MM.1S (cell line): Measurements from ENCODE around the gene KCNMA1.

Experiments used
- DNase-seq: peaks from one replicate; pipeline ENCODE4 v3.0.0-alpha.2; 2015
- H2AFZ ChIP-seq: fragments of 300-600 bp; sonication (generic); 2 replicates; pipeline ENCODE4 v1.6.0; 2016; ENCODE audit warnings: antibody characterized with exemption, low read length
- H3F3A ChIP-seq: fragments of 300-600 bp; sonication (generic); 2 replicates; pipeline ENCODE4 v1.6.1; 2016; ENCODE audit warnings: mild to moderate bottlenecking, antibody characterized with exemption, low read length, moderate library complexity, mixed read lengths; ENCODE audit not compliant: insufficient read depth
- H3K27ac ChIP-seq: fragments of 300-600 bp; sonication (generic); 2 replicates; pipeline ENCODE4 v1.5.1; 2016; ENCODE audit warnings: mild to moderate bottlenecking, low read length
- H3K27me3 ChIP-seq: fragments of 300-600 bp; sonication (generic); replicated peaks from 2 replicates; pipeline ENCODE4 v1.6.0; 2016; ENCODE audit warnings: low read length; ENCODE audit not compliant: insufficient read depth
- H3K36me3 ChIP-seq: fragments of 300-600 bp; sonication (generic); replicated peaks from 2 replicates; pipeline ENCODE4 v1.6.1; 2016; ENCODE audit warnings: mild to moderate bottlenecking, low read length, mixed read lengths; ENCODE audit not compliant: insufficient read depth
- H3K4me1 ChIP-seq: fragments of 300-600 bp; sonication (generic); 2 replicates; pipeline ENCODE4 v1.6.1; 2016; ENCODE audit warnings: low read length, mixed read lengths
- H3K4me2 ChIP-seq: fragments of 300-600 bp; sonication (generic); 2 replicates; pipeline ENCODE4 v1.6.0; 2016; ENCODE audit warnings: low read depth, low read length
- H3K4me3 ChIP-seq: fragments of 300-600 bp; sonication (generic); 2 replicates; pipeline ENCODE4 v1.5.1; 2016; ENCODE audit warnings: low read length, mixed read lengths
- H3K79me2 ChIP-seq: fragments of 300-600 bp; sonication (generic); 2 replicates; pipeline ENCODE4 v1.6.1; 2016; ENCODE audit warnings: mixed run types, low read length, mixed read lengths
- H3K9ac ChIP-seq: fragments of 300-600 bp; sonication (generic); 2 replicates; pipeline ENCODE4 v1.6.1; 2016; ENCODE audit warnings: low read length, mixed read lengths
- H3K9me2 ChIP-seq: fragments of 300-600 bp; sonication (generic); replicated peaks from 2 replicates; pipeline ENCODE4 v1.6.1; 2016; ENCODE audit warnings: mild to moderate bottlenecking, low read length, mixed read lengths; ENCODE audit not compliant: insufficient read depth
- H3K9me3 ChIP-seq: fragments of 300-600 bp; sonication (generic); replicated peaks from 2 replicates; pipeline ENCODE4 v1.6.1; 2016; ENCODE audit warnings: mild to moderate bottlenecking, low read length, mixed read lengths; ENCODE audit not compliant: insufficient read depth
- H4K20me1 ChIP-seq: fragments of 300-600 bp; sonication (generic); 2 replicates; pipeline ENCODE4 v1.6.1; 2016; ENCODE audit warnings: mild to moderate bottlenecking, low read length, moderate library complexity, mixed read lengths; ENCODE audit not compliant: insufficient read depth
- CTCF ChIP-seq: fragments of 300-600 bp; sonication (generic); IDR thresholded peaks from 2 replicates; pipeline ENCODE4 v1.5.1; 2016; ENCODE audit warnings: antibody characterized with exemption, low read length, mixed read lengths
- EZH2 ChIP-seq: fragments of 300-600 bp; sonication (generic); optimal IDR thresholded peaks from 2 replicates; pipeline ENCODE3; 2017; ENCODE audit warnings: low read depth, mild to moderate bottlenecking, antibody characterized with exemption, low read length, mixed read lengths
- EZH2phosphoT487 ChIP-seq: fragments of 300-600 bp; sonication (generic); IDR thresholded peaks from 2 replicates; pipeline ENCODE4 v1.6.1; 2018; ENCODE audit warnings: antibody characterized with exemption, low read length

Gene KCNMA1

GRCh38 chr10:77555591-77556212 lies 81.9 kb downstream of the KCNMA1 start:
- H3K27me3 ChIP-seq = no peaks in the 10 kb centered on the region
- DNase-seq = no peak
- H2AFZ ChIP-seq = no peak overlapping the region
- no peaks in the 10 kb centered on the region for H4K20me1 ChIP-seq
- no peak overlapping the region for H3K9ac ChIP-seq
- H3K4me3 ChIP-seq = no peak overlapping the region
- no peaks in the 10 kb centered on the region for H3K79me2 ChIP-seq
- no peaks in the 10 kb centered on the region for H3K36me3 ChIP-seq
- no peaks in the 10 kb centered on the region for H3K4me1 ChIP-seq
- no peaks in the 10 kb centered on the region for H3K9me3 ChIP-seq
- H3K9me2 ChIP-seq = no peaks in the 10 kb centered on the region
- no peaks in the 10 kb centered on the region for H3F3A ChIP-seq
- no peak overlapping the region for H3K27ac ChIP-seq
- no peak overlapping the region for H3K4me2 ChIP-seq
- TF ChIP-seq EZH2phosphoT487 (no peak), EZH2 (no peak), CTCF (no peak)

GRCh38 chr10:77554996-77555397 lies 82.6 kb downstream of the KCNMA1 start:
- Histone ChIP-seq H2AFZ (no peak overlapping the region), H3K4me2 (no peak overlapping the region)

GRCh38 chr10:77553966-77554365 lies 83.6 kb downstream of the KCNMA1 start:
- Histone ChIP-seq H3K4me3 (no peak overlapping the region), H3K9me2 (no peaks in the 10 kb centered on the region), H3K4me2 (no peak overlapping the region), H3F3A (no peaks in the 10 kb centered on the region), H3K27me3 (no peaks in the 10 kb centered on the region), H3K27ac (no peak overlapping the region), H3K9ac (no peak overlapping the region), H3K79me2 (no peaks in the 10 kb centered on the region), H3K9me3 (no peaks in the 10 kb centered on the region), H4K20me1 (no peaks in the 10 kb centered on the region), H2AFZ (no peak overlapping the region), H3K36me3 (no peaks in the 10 kb centered on the region), H3K4me1 (no peaks in the 10 kb centered on the region)
- no peak for DNase-seq
- TF ChIP-seq EZH2 (no peak), EZH2phosphoT487 (no peak), CTCF (no peak)

More at GRCh38 chr10:77554996-77555397, 82.6 kb downstream of the KCNMA1 start:
- TF ChIP-seq CTCF = no peak
- TF ChIP-seq EZH2phosphoT487 = no peak
- no peak for TF ChIP-seq EZH2
- Histone ChIP-seq H3K79me2 (no peaks in the 10 kb centered on the region), H3K9me3 (no peaks in the 10 kb centered on the region), H3K27me3 (no peaks in the 10 kb centered on the region), H3K27ac (no peak overlapping the region), H3K36me3 (no peaks in the 10 kb centered on the region), H3F3A (no peaks in the 10 kb centered on the region), H3K4me3 (no peak overlapping the region), H3K4me1 (no peaks in the 10 kb centered on the region), H3K9ac (no peak overlapping the region), H4K20me1 (no peaks in the 10 kb centered on the region), H3K9me2 (no peaks in the 10 kb centered on the region)
- no peak for DNase-seq
